ENCODE data around the gene LETM1. TPM values are rescaled to one million over a fixed set of nuclear protein-coding genes. Genes with fewer than 3 reads are reported as not detected.

LETM1 gene
- total and polyA plus RNA-seq, 2 experiments from 2014 or later: 22.5 to 53.3 TPM

GRCh38 chr4:1873291-1873690, 17.3 kb upstream of the LETM1 start:
- DNase-seq (ENCODE audit: low read depth in 1 of 2, low spot score in 1 of 2): no peak
- no peak for TF ChIP-seq CTCF (IDR thresholded peaks at IDR 0.05; ENCODE audit: low read depth, low read length)
- H3K36me3 ChIP-seq: no peaks in the 10 kb centered on the region
- H3K27ac ChIP-seq: no peak overlapping the region
- H3K27me3 ChIP-seq: no peaks in the 10 kb centered on the region
- peaks cover 16% of the 10 kb centered on the region for H3K4me1 ChIP-seq (ENCODE audit: low read depth)
- no peaks in the 10 kb centered on the region for H3K9me3 ChIP-seq (ENCODE audit: low read depth)
- no peak overlapping the region for H3K4me3 ChIP-seq

DNA sequence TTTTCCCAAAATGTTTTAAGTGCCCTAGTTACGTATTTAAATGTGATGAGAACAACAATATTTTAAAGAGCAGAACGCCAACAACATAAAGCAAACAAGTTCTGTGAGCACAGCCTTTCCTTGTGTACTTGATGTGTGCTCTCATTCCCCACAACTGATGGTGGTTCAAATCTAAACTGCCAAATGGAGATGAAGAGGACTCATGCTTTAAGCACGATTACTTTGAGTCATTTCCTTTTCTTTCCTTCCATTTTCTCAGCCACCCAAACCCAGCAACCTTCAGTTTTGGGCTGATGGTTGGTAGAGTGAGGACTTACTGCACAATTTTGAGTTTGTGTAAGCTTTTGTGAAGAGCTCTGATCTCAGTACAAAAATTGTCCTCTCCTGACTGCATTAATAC, 16.9 kb upstream of the LETM1 start:
- H3K27me3 ChIP-seq: no peaks in the 10 kb centered on the region
- peak overlapping the region; percentile 89 for H3K4me3 ChIP-seq
- peak overlapping the region; percentile 24 for H3K27ac ChIP-seq
- peak in 1 of 2 donors; percentile 37 for DNase-seq (ENCODE audit: low read depth in 1 of 2, low spot score in 1 of 2)
- no peaks in the 10 kb centered on the region for H3K9me3 ChIP-seq (ENCODE audit: low read depth)
- no peak for TF ChIP-seq CTCF (IDR thresholded peaks at IDR 0.05; ENCODE audit: low read depth, low read length)
- H3K36me3 ChIP-seq: no peaks in the 10 kb centered on the region
- peaks cover 15% of the 10 kb centered on the region for H3K4me1 ChIP-seq (ENCODE audit: low read depth)

DNA sequence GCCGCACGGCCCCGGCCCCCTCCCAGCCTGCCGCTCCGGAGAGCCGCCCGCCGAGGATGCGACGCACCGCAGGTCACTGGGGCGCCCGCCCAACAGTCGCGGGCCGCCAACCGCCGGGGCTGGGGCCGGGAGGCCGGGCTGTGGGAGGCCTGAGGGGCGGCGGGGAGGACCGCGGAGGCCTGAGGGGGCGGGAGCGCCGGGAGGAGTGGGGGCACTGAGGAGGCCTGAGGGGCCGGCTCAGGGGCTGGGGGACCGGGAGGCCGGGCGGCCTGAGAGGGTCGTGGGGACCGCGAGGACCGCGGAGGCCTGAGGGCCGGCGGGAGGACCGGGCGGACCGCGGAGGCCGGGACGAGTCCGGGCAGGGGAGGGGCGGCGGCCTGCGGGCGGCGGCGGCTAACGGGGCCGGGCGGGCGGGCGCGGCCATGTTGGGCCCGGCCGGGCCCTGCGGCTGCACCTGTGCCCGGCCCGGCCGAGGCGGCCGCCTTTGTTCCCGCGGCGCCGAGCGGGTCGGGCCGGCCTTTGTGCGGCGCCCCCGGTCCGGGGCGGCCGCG, 15.6 kb upstream of the LETM1 start:
- H3K4me3 ChIP-seq: peak overlapping the region; percentile 89
- H3K4me1 ChIP-seq (ENCODE audit: low read depth): peaks cover 15% of the 10 kb centered on the region
- H3K36me3 ChIP-seq: no peaks in the 10 kb centered on the region
- DNase-seq (ENCODE audit: low read depth in 1 of 2, low spot score in 1 of 2): peak in 1 of 2 donors; percentile 20
- TF ChIP-seq CTCF (IDR thresholded peaks at IDR 0.05; ENCODE audit: low read depth, low read length): no peak
- no peaks in the 10 kb centered on the region for H3K9me3 ChIP-seq (ENCODE audit: low read depth)
- peak overlapping the region; percentile 95 for H3K27ac ChIP-seq
- H3K27me3 ChIP-seq: no peaks in the 10 kb centered on the region

GRCh38 chr4:1870578-1871443, 14.9 kb upstream of the LETM1 start, which contains the start of gene NSD2:
TSS of gene NSD2 (plus strand) at chr4:1871393. CDS start at chr4:1900655, 29,262 bp downstream.
- Histone ChIP-seq H3K27me3 (no peaks in the 10 kb centered on the region), H3K27ac (peak within 1 kb of the TSS; percentile 95), H3K9me3 (ENCODE audit: low read depth) (no peaks in the 10 kb centered on the region)

GRCh38 chr4:1870328-1870577, 14.3 kb upstream of the LETM1 start:
- Histone ChIP-seq H3K27me3 (no peaks in the 10 kb centered on the region), H3K27ac (peak overlapping the region; percentile 87), H3K4me3 (peak overlapping the region; percentile 59), H3K4me1 (ENCODE audit: low read depth) (peaks cover 15% of the 10 kb centered on the region), H3K9me3 (ENCODE audit: low read depth) (no peaks in the 10 kb centered on the region), H3K36me3 (no peaks in the 10 kb centered on the region)
- TF ChIP-seq CTCF (IDR thresholded peaks at IDR 0.05; ENCODE audit: low read depth, low read length): no peak
- DNase-seq (ENCODE audit: low read depth in 1 of 2, low spot score in 1 of 2): peak; percentile 84 to 89

More at GRCh38 chr4:1870578-1871443, 14.9 kb upstream of the LETM1 start, which contains the start of gene NSD2:
- H3K36me3 ChIP-seq: no peaks in the 10 kb centered on the region
- H3K4me3 ChIP-seq: peak within 1 kb of the TSS; percentile 89
- peaks cover 15% of the 10 kb centered on the region for H3K4me1 ChIP-seq (ENCODE audit: low read depth)
- no peak for TF ChIP-seq CTCF (IDR thresholded peaks at IDR 0.05; ENCODE audit: low read depth, low read length)
- peak; percentile 93 to 95 for DNase-seq (ENCODE audit: low read depth in 1 of 2, low spot score in 1 of 2)
